Neural progenitor cell (in vitro differentiated cells): ENCODE results near the gene CHD1. TPM values are rescaled to one million over a fixed set of nuclear protein-coding genes. Genes with fewer than 3 reads are reported as not detected.

Experiments
- DNase-seq: peaks from one replicate; pipeline ENCODE4 v3.0.0-alpha.2; 2016; ENCODE audit warnings: low spot score
- H2AFZ ChIP-seq: fragments of 200-600 bp; sonication (generic); replicated peaks from 2 replicates; pipeline ENCODE4 v1.6.1; 2016; ENCODE audit warnings: antibody characterized with exemption
- H3F3A ChIP-seq: fragments of 200-600 bp; sonication (generic); 2 replicates; pipeline ENCODE4 v1.6.1; 2016; ENCODE audit warnings: antibody characterized with exemption, low read depth
- H3K27ac ChIP-seq: fragments of 200-600 bp; sonication (generic); 2 replicates; pipeline ENCODE4 v1.5.1; 2016; ENCODE audit warnings: mild to moderate bottlenecking
- H3K27me3 ChIP-seq: fragments of 200-600 bp; sonication (generic); 2 replicates; pipeline ENCODE4 v1.6.1; 2016; ENCODE audit warnings: mild to moderate bottlenecking, moderate library complexity
- H3K36me3 ChIP-seq: fragments of 200-600 bp; sonication (generic); 2 replicates; pipeline ENCODE4 v1.5.1; 2016
- H3K4me1 ChIP-seq: fragments of 200-600 bp; sonication (generic); 2 replicates; pipeline ENCODE4 v1.6.1; 2016; ENCODE audit warnings: mixed run types
- H3K4me2 ChIP-seq: fragments of 200-600 bp; sonication (generic); 2 replicates; pipeline ENCODE4 v1.6.1; 2016
- H3K4me3 ChIP-seq: fragments of 200-600 bp; sonication (generic); 2 replicates; pipeline ENCODE4 v1.5.1; 2016
- H3K79me2 ChIP-seq: fragments of 200-600 bp; sonication (generic); 2 replicates; pipeline ENCODE4 v1.6.1; 2016; ENCODE audit warnings: low read depth
- H3K9ac ChIP-seq: fragments of 200-600 bp; sonication (generic); 2 replicates; pipeline ENCODE4 v1.6.1; 2016
- H3K9me3 ChIP-seq: fragments of 200-600 bp; sonication (generic); 2 replicates; pipeline ENCODE4 v1.5.1; 2016; ENCODE audit warnings: low read depth
- H4K20me1 ChIP-seq: fragments of 200-600 bp; sonication (generic); 2 replicates; pipeline ENCODE4 v1.6.1; 2016; ENCODE audit warnings: low read depth
- H3K27ac Mint-ChIP-seq: 3 replicates; pipeline ENCODE4 v1.8.0; 2021; ENCODE audit warnings: mixed read lengths
- H3K27me3 Mint-ChIP-seq: 2 replicates; pipeline ENCODE4 v1.8.0; 2022; ENCODE audit warnings: low read depth, mild to moderate bottlenecking, inconsistent platforms, moderate library complexity, mixed read lengths; ENCODE audit not compliant: insufficient read depth
- H3K36me3 Mint-ChIP-seq: 3 replicates; pipeline ENCODE4 v1.8.0; 2021; ENCODE audit warnings: mixed read lengths
- H3K4me1 Mint-ChIP-seq: 3 replicates; pipeline ENCODE4 v1.8.0; 2021; ENCODE audit warnings: mixed read lengths
- H3K4me3 Mint-ChIP-seq: 3 replicates; pipeline ENCODE4 v1.8.0; 2021; ENCODE audit warnings: mild to moderate bottlenecking, moderate library complexity, mixed read lengths
- H3K9me3 Mint-ChIP-seq: 3 replicates; pipeline ENCODE4 v1.8.0; 2020; ENCODE audit warnings: mixed read lengths
- EZH2 ChIP-seq: fragments of 200-600 bp; sonication (generic); IDR thresholded peaks from 2 replicates; pipeline ENCODE4 v1.6.1; 2017; ENCODE audit warnings: antibody characterized with exemption, mild to moderate bottlenecking, moderate library complexity
- EZH2phosphoT487 ChIP-seq: fragments of 200-600 bp; sonication (generic); IDR thresholded peaks from 2 replicates; pipeline ENCODE4 v1.6.1; 2017; ENCODE audit warnings: antibody characterized with exemption
- total RNA-seq: library from RNA; depleted of rRNA; stranded (reverse); fragments of >200 nt; gene quantifications from 2 replicates; pipeline ENCODE4 v1.2.3, GENCODE V29; 2015; ENCODE audit warnings: low replicate concordance
- TF ChIP-seq, protein P1 (sequence below): fragments of 200-600 bp; sonication (generic); IDR thresholded peaks from 2 replicates; pipeline ENCODE4 v1.5.1; 2017; ENCODE audit warnings: antibody characterized with exemption, mild to moderate bottlenecking

The CHD1 gene
- total RNA-seq, 1 donor from 2014 or later = 198 TPM

- Histone ChIP-seq H3K4me2 (no peak overlapping the region), H2AFZ (no peak overlapping the region), H3K9ac (no peak overlapping the region), H4K20me1 (no peaks in the 10 kb centered on the region), H3F3A (no peaks in the 10 kb centered on the region), H3K4me3 (no peak overlapping the region), H3K4me1 (no peaks in the 10 kb centered on the region), H3K27me3 (no peaks in the 10 kb centered on the region), H3K27ac (no peak overlapping the region), H3K9me3 (no peaks in the 10 kb centered on the region), H3K36me3 (no peaks in the 10 kb centered on the region), H3K79me2 (no peaks in the 10 kb centered on the region)
- Mint-ChIP-seq H3K27ac (no peak overlapping the region), H3K36me3 (no peaks in the 10 kb centered on the region), H3K9me3 (peaks cover 4% of the 10 kb centered on the region), H3K27me3 (no peaks in the 10 kb centered on the region), H3K4me3 (no peak overlapping the region), H3K4me1 (no peaks in the 10 kb centered on the region)
- no peak for DNase-seq
- TF ChIP-seq, protein P1, sequence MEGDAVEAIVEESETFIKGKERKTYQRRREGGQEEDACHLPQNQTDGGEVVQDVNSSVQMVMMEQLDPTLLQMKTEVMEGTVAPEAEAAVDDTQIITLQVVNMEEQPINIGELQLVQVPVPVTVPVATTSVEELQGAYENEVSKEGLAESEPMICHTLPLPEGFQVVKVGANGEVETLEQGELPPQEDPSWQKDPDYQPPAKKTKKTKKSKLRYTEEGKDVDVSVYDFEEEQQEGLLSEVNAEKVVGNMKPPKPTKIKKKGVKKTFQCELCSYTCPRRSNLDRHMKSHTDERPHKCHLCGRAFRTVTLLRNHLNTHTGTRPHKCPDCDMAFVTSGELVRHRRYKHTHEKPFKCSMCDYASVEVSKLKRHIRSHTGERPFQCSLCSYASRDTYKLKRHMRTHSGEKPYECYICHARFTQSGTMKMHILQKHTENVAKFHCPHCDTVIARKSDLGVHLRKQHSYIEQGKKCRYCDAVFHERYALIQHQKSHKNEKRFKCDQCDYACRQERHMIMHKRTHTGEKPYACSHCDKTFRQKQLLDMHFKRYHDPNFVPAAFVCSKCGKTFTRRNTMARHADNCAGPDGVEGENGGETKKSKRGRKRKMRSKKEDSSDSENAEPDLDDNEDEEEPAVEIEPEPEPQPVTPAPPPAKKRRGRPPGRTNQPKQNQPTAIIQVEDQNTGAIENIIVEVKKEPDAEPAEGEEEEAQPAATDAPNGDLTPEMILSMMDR = no peak
- TF ChIP-seq EZH2phosphoT487 = no peak
- no peak for TF ChIP-seq EZH2
Measured at GRCh38 chr5:98827588-98828284, 101.1 kb downstream of the CHD1 start.

DNA sequence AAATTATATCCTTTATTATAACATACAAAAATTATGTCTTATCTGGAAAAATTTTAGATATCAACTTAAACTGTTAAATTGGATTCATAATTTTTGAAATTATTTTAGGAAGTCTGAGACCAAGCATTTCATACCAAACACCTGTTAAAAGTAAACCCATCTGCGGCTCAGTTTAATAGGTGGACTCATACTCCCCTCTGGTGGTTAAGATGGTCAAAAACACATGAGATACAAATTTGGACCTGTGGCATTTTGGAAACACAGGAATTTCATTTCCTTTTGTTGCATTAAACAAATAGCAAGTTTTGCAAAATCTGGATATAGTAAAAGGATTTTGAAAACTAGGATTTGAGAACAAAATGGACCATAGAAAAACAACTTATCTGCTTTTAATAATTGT, 101.6 kb downstream of the CHD1 start:
- Histone ChIP-seq H3K4me3 (no peak overlapping the region), H3F3A (no peaks in the 10 kb centered on the region), H3K4me2 (no peak overlapping the region), H3K27ac (no peak overlapping the region), H3K27me3 (no peaks in the 10 kb centered on the region), H3K79me2 (no peaks in the 10 kb centered on the region), H2AFZ (no peak overlapping the region), H3K4me1 (no peaks in the 10 kb centered on the region), H4K20me1 (no peaks in the 10 kb centered on the region), H3K36me3 (no peaks in the 10 kb centered on the region), H3K9me3 (no peaks in the 10 kb centered on the region), H3K9ac (no peak overlapping the region)
- no peaks in the 10 kb centered on the region for H3K27me3 Mint-ChIP-seq
- H3K36me3 Mint-ChIP-seq = no peaks in the 10 kb centered on the region
- H3K4me1 Mint-ChIP-seq = no peaks in the 10 kb centered on the region
- TF ChIP-seq EZH2 (no peak), EZH2phosphoT487 (no peak)
- TF ChIP-seq, protein P1 = peak; percentile 81
- peak; percentile 53 for DNase-seq
- H3K4me3 Mint-ChIP-seq = no peak overlapping the region
- H3K27ac Mint-ChIP-seq = no peak overlapping the region
- peaks cover 8% of the 10 kb centered on the region for H3K9me3 Mint-ChIP-seq

DNA sequence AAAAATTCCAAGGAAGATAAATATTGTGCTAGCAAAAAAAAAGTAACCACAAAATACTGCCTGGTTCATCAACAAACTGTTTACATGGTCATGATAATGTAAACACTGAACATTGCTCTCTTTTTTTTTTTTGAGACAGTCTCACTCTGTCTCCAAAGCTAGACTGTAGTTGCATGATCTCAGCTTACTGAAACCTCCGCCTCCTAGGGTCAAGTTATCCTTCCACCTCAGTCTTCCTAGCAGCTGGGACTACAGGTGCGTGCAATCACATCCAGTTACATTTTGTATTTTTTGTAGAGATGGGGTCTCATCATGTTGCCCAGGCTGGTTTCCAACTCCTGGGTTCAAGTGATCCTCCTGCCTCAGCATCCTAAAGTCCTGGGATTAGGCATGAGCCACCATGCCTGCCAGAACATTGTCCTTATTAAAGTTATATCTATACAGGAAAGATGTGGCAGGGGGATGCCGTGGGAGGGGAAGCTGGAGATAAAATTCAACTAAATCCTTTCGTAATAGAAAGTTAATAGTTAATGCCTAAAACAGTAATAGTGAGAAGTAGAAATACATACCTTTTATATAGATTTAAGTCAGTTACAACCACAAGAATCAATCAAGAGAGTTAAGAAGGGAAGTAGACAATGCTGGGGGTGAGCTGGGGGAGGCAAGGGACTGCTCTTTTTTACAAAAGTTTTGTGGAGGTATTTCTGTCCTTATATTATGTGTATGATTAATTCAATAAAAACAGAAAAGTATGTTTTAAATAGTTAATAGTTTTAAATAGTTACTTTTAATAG, 103.0 kb downstream of the CHD1 start:
- Histone ChIP-seq H3K9me3 (no peaks in the 10 kb centered on the region), H3K4me1 (no peaks in the 10 kb centered on the region), H3K9ac (no peak overlapping the region), H3K27me3 (no peaks in the 10 kb centered on the region), H2AFZ (no peak overlapping the region), H3K4me2 (no peak overlapping the region), H3F3A (no peaks in the 10 kb centered on the region), H3K79me2 (no peaks in the 10 kb centered on the region), H3K4me3 (no peak overlapping the region), H4K20me1 (no peaks in the 10 kb centered on the region), H3K27ac (no peak overlapping the region), H3K36me3 (no peaks in the 10 kb centered on the region)
- H3K27ac Mint-ChIP-seq = no peak overlapping the region
- no peaks in the 10 kb centered on the region for H3K36me3 Mint-ChIP-seq
- H3K9me3 Mint-ChIP-seq = peaks cover 19% of the 10 kb centered on the region
- no peaks in the 10 kb centered on the region for H3K4me1 Mint-ChIP-seq
- peaks cover 3% of the 10 kb centered on the region for H3K27me3 Mint-ChIP-seq
- DNase-seq = no peak
- H3K4me3 Mint-ChIP-seq = no peak overlapping the region
- TF ChIP-seq EZH2 (no peak), EZH2phosphoT487 (no peak)
- TF ChIP-seq, protein P1 = no peak
